Activated CD4-positive, alpha-beta T cell treated with anti-CD3 and anti-CD28 coated beads, Interleukin-10, Interleukin-2, amounts not matched to agents 100 ng/mL and 50 ng/mL, durations not matched to agents 16 hours and 8 hours (primary cell): Measurements from ENCODE around the gene BCAR3.
A peak's percentile ranks its signal among the peaks of the same experiment; 100 is the strongest.
"Not testable (repeated sequence)": the region's sequence is repeated elsewhere in the genome, so short reads cannot be mapped to it uniquely, and the experiment has no call there.

Experiments used
- DNase-seq: peaks from one replicate; pipeline ENCODE4 v3.0.0-alpha.2; 2020

The BCAR3 gene

GRCh38 chr1:93667642-93668041 is 14.0 kb downstream of the BCAR3 start:
- DNase-seq, result no peak

- DNase-seq, result no peak
These were observed 14.8 kb downstream of the BCAR3 start for GRCh38 chr1:93666613-93667384.

- no peak for DNase-seq
These were observed 16.6 kb downstream of the BCAR3 start for GRCh38 chr1:93665015-93665414.

GRCh38 chr1:93663208-93663614 is 18.4 kb downstream of the BCAR3 start:
- DNase-seq, result no peak

GRCh38 chr1:93662481-93663207 is 19.0 kb downstream of the BCAR3 start:
- DNase-seq, result no peak

- DNase-seq, result peak; percentile 21
These were observed 19.7 kb downstream of the BCAR3 start for GRCh38 chr1:93661829-93662474.

- not testable (repeated sequence) for DNase-seq
These were observed 20.3 kb downstream of the BCAR3 start for GRCh38 chr1:93661341-93661740.

- DNase-seq, result no peak
These were observed 21.7 kb downstream of the BCAR3 start for GRCh38 chr1:93659822-93660503.

GRCh38 chr1:93658188-93658587 is 23.4 kb downstream of the BCAR3 start:
- DNase-seq, result peak; percentile 9

- no peak for DNase-seq
These were observed 25.1 kb downstream of the BCAR3 start for GRCh38 chr1:93656491-93656890.

GRCh38 chr1:93653656-93654055 is 28.0 kb downstream of the BCAR3 start:
- DNase-seq, result no peak

- DNase-seq, result no peak
These were observed 29.2 kb downstream of the BCAR3 start for GRCh38 chr1:93652323-93652949.

GRCh38 chr1:93651695-93652094 is 29.9 kb downstream of the BCAR3 start:
- DNase-seq, result no peak

- DNase-seq, result not testable (repeated sequence)
These were observed 31.5 kb downstream of the BCAR3 start for GRCh38 chr1:93650159-93650558.

- no peak for DNase-seq
These were observed 32.4 kb downstream of the BCAR3 start for GRCh38 chr1:93649231-93649630.

- DNase-seq, result no peak
These were observed 33.0 kb downstream of the BCAR3 start for GRCh38 chr1:93648656-93649055.

GRCh38 chr1:93641527-93641926 is 40.1 kb downstream of the BCAR3 start:
- DNase-seq, result no peak

GRCh38 chr1:93640656-93641440 is 40.8 kb downstream of the BCAR3 start:
- no peak for DNase-seq

GRCh38 chr1:93638981-93639380 is 42.7 kb downstream of the BCAR3 start:
- no peak for DNase-seq

GRCh38 chr1:93638307-93638847 is 43.3 kb downstream of the BCAR3 start:
- DNase-seq, result no peak

GRCh38 chr1:93636712-93637111 is 44.9 kb downstream of the BCAR3 start:
- DNase-seq, result no peak
